ENCODE results near the gene HOXA4. TPM values are rescaled to one million over a fixed set of nuclear protein-coding genes. Genes with fewer than 3 reads are reported as not detected.

The HOXA4 gene
- total and polyA plus RNA-seq, 2 of the 4 experiments (the other 2 are of a cell fraction), result 0.36 to 8.0 TPM

DNA sequence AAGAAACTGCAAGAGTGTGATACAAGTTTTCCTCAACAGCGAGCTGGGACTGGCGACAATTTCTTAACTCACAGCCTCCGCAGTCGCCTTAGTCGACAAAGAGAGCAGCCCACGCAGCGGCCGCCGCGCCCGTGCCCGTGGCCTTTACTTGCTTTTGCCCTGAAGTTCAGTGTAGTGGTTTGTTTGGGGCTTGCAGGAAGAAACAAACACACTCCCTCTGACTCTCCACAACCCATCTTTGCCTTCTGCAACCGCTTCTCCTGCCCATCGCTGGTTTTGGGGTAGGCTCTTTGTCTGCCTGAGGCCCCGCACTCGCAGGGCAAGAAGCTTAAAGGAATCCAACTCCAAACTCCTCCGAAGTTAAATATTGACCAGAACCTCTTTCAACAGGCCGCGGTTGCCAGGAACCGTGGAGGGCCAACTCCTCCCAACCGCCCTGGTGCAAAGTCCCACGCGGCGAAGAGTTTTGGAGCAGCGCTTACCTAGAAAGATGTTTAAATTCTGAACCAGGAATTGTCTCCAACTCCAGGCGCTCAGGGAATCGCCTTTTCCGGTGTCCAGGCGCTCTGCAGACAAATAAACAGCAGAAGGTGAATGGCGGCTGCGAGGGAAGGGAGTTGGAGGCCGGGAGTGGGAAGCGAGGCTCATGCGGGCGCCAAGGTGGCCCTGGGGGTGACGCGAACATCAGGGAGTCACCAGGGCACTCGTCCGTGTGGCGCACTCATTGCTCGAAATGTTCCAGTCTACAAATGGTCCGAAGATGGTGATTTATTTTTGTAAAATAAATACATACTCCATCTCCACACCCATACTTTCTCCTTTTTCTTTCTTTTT is 8.3 kb downstream of the HOXA4 start:
- Histone ChIP-seq H3K27me3 (ENCODE audit: control insufficient read depth, insufficient read depth, low read length) (no peaks in the 10 kb centered on the region), H2AFZ (replicated peaks; ENCODE audit: low read length, poor library complexity) (peak overlapping the region; percentile 84), H3K23ac (ENCODE audit: low read depth, low read length) (peak overlapping the region; percentile 80), H4K5ac (ENCODE audit: low read depth, low read length) (peak overlapping the region; percentile 92), H3K9me1 (ENCODE audit: insufficient read depth, low read length) (peaks cover 12% of the 10 kb centered on the region), H3K4ac (ENCODE audit: low read depth, low read length) (peak overlapping the region; percentile 98), H3K79me1 (ENCODE audit: low read depth in 1 of 2, low read length in 2 of 2) (peaks cover 5 to 51% of the 10 kb centered on the region in 2 experiments; a peak in 3 of 4 replicates), H4K20me1 (ENCODE audit: insufficient read depth, low read length) (0 out of 2 replicates have a peak, but pooled peaks cover 2% of the 10 kb centered on the region), H3K9ac (ENCODE audit: low read depth, low read length) (peak overlapping the region; percentile 96), H3K14ac (replicated peaks; ENCODE audit: low read depth, low read length) (peak overlapping the region; percentile 94), H3K36me3 (ENCODE audit: control insufficient read depth, insufficient read depth, low read length) (peaks cover 2% of the 10 kb centered on the region; the same call in 1 of the 2 replicates), H3K4me3 (ENCODE audit: insufficient read depth, low read depth, low read length) (peak overlapping the region; percentile 48), H3K18ac (ENCODE audit: low read depth, low read length) (peak overlapping the region; percentile 67), H2BK15ac (ENCODE audit: low read depth, low read length) (peak overlapping the region; percentile 64), H4K91ac (ENCODE audit: insufficient read depth, low read depth, low read length) (peak overlapping the region; percentile 96), H3K4me2 (ENCODE audit: low read depth, low read length) (peak overlapping the region; percentile 95), H3K9me3 (ENCODE audit: control insufficient read depth, insufficient read depth, low read length) (no peaks in the 10 kb centered on the region), H2BK20ac (ENCODE audit: low read depth, low read length) (peak overlapping the region; percentile 63), H2AK9ac (replicated peaks; ENCODE audit: low read depth, low read length, poor library complexity) (peak overlapping the region; percentile 87), H3K4me1 (ENCODE audit: control insufficient read depth, insufficient read depth, low read length) (peaks cover 36% of the 10 kb centered on the region), H3K27ac (ENCODE audit: insufficient read depth, low read length) (peak overlapping the region; percentile 99), H2BK120ac (ENCODE audit: low read depth, low read length) (peak overlapping the region; percentile 94), H3K56ac (ENCODE audit: extremely low read depth, insufficient read depth, low read length) (peak overlapping the region; percentile 76), H2AK5ac (ENCODE audit: low read depth, low read length) (peak overlapping the region; percentile 76), H2BK5ac (ENCODE audit: low read depth, low read length, poor library complexity, severe bottlenecking) (peak overlapping the region; percentile 88), H4K8ac (ENCODE audit: low read depth in 2 of 2, low read length in 2 of 2) (peak overlapping the region; percentile 90 to 93)
- ChIA-PET POLR2A (ENCODE audit: unreplicated experiment) (interaction anchor here (1.5 kb wide), 1 partner anchor 16 kb away, joined by 3 read pairs; no protein-coding TSS in a partner anchor), CTCF (interaction anchor here (0.6 to 1.2 kb wide), 2 partner anchors 17 to 41 kb away, joined by 3 to 5 read pairs; no protein-coding TSS in a partner anchor)
- no peak for TF ChIP-seq RFX5 (IDR thresholded peaks at IDR 0.05; ENCODE audit: low read depth, low read length)
- TF ChIP-seq BHLHE40 (IDR thresholded peaks at IDR 0.05; ENCODE audit: low read depth, low read length), result peak; percentile 63
- TF ChIP-seq SMC3 (IDR thresholded peaks at IDR 0.05; ENCODE audit: low read depth, low read length), result no peak
- TF ChIP-seq CEBPB (IDR thresholded peaks at IDR 0.05; ENCODE audit: low read depth, low read length), result no peak
- BruUV-seq (replicated peaks), result no TSS peak
- in situ Hi-C loops (cut with MboI; ENCODE audit: low sequenced_read_pairs), result no loop called here
- intact Hi-C loops (cut with micrococcal nuclease), result loop anchor here (2.0 to 5.0 kb wide), 2 partner anchors 23 to 920 kb away; partner anchors contain the start of genes CBX3 and HNRNPA2B1
- ATAC-seq (ENCODE audit: low read depth) (no peak), DNase-seq (peak; percentile 41)
- dilution Hi-C loops (cut with HindIII; ENCODE audit: low sequenced_read_pairs, unreplicated experiment), result no loop called here
- WGBS, 2 experiments (ENCODE audit: extremely low coverage in 2 of 2, insufficient read length in 1 of 2), result 14% methylated on average over 4 of the region's 42 CpGs; no CpG with 5 or more reads in 1 of the 2 experiments

Measured in IMR-90 (cell line).